CD4-positive, alpha-beta T cell (primary cell): ENCODE results near the gene COX7A2L. TPM values are rescaled to one million over a fixed set of nuclear protein-coding genes. Genes with fewer than 3 reads are reported as not detected.

Experiments
- ATAC-seq: fragments of 200-7000 bp; cut with Tn5 transposase; one replicate; pipeline ENCODE4 v1.10.0; 2022; ENCODE audit warnings: mild to moderate bottlenecking; ENCODE audit not compliant: poor library complexity
- CTCF ChIA-PET: fragments of 350-600 bp; sonication (Branson Sonifier 250); formaldehyde crosslinking; loops from one replicate; lab custom pipeline; 2021; ENCODE audit warnings: antibody characterized with exemption, inconsistent platforms; lab: Charles Lee
- POLR2A ChIA-PET: fragments of 350-600 bp; sonication (Branson Sonifier 250); formaldehyde crosslinking; loops from one replicate; lab custom pipeline; 2021; ENCODE audit warnings: antibody characterized with exemption, inconsistent platforms; lab: Charles Lee
- DNase-seq, 14 experiments: peaks; one replicate each; pipeline ENCODE4 v3.0.0-alpha.2; 2013 to 2020; ENCODE audit warnings: mixed read lengths in 2 of 14
- H3K27ac ChIP-seq, 2 donors: one replicate each; pipeline versions ENCODE4 v1.5.1 to v1.7.0; 2013; ENCODE audit warnings: low read length in 2 of 2, low read depth in 1 of 2, mild to moderate bottlenecking in 1 of 2
- H3K27me3 ChIP-seq, 2 experiments: 1 replicate in 1 of 2; 2 replicates in 1 of 2; pipeline versions ENCODE4 v1.6.1 to v1.7.0; 2013; ENCODE audit warnings: low read length in 2 of 2, control low read depth in 1 of 2, mild to moderate bottlenecking in 1 of 2, moderate library complexity in 1 of 2; ENCODE audit not compliant: insufficient read depth in 2 of 2, control insufficient read depth in 1 of 2
- H3K36me3 ChIP-seq: one replicate; pipeline ENCODE4 v1.6.1; 2013; ENCODE audit warnings: low read length, control low read depth; ENCODE audit not compliant: insufficient read depth
- H3K4me1 ChIP-seq: one replicate; pipeline ENCODE4 v1.6.1; 2013; ENCODE audit warnings: low read length, control low read depth; ENCODE audit not compliant: insufficient read depth
- H3K4me3 ChIP-seq: one replicate; pipeline ENCODE4 v1.5.1; 2013; ENCODE audit warnings: mild to moderate bottlenecking, low read length, moderate library complexity
- H3K9me3 ChIP-seq, 2 experiments: 1 replicate in 1 of 2; 2 replicates in 1 of 2; pipeline versions ENCODE4 v1.6.1 to v1.7.0; 2013; ENCODE audit warnings: low read length in 2 of 2, mild to moderate bottlenecking in 2 of 2, control low read depth in 1 of 2, moderate library complexity in 1 of 2; ENCODE audit not compliant: control insufficient read depth in 1 of 2, insufficient read depth in 1 of 2
- H3K27ac Mint-ChIP-seq: one replicate; pipeline ENCODE4 v1.8.0; 2020; ENCODE audit warnings: mixed read lengths
- H3K27me3 Mint-ChIP-seq: one replicate; pipeline ENCODE4 v1.8.0; 2021; ENCODE audit warnings: mixed read lengths
- H3K36me3 Mint-ChIP-seq: one replicate; pipeline ENCODE4 v1.8.0; 2021; ENCODE audit warnings: low read depth, mixed read lengths
- H3K4me1 Mint-ChIP-seq: one replicate; pipeline ENCODE4 v1.8.0; 2021; ENCODE audit warnings: low read depth, mixed read lengths
- H3K4me3 Mint-ChIP-seq: one replicate; pipeline ENCODE4 v1.8.0; 2020; ENCODE audit warnings: mild to moderate bottlenecking, mixed read lengths
- H3K9me3 Mint-ChIP-seq: one replicate; pipeline ENCODE4 v1.8.0; 2020; ENCODE audit warnings: mixed read lengths
- intact Hi-C, 2 experiments: fragments of 100-400 bp; cut with DNase I in 1 of 2; cut with micrococcal nuclease in 1 of 2; formaldehyde crosslinking; loops; one replicate each; pipeline versions ENCODE4 v1.15.1 to v1.9.0; 2023 to 2025; cut with DNase I, micrococcal nuclease
- total RNA-seq, 174 experiments: library from RNA in 2 of 174; stranded (reverse) in 2 of 174; gene quantifications; one replicate each; pipeline ENCODE4 v1.2.3 and lab custom pipeline; 2021 to 2026
- TF ChIP-seq, protein P1 (sequence below): fragments of 200-600 bp; IDR thresholded peaks from one replicate; pipeline ENCODE4 v1.8.0; 2022; ENCODE audit warnings: antibody characterized with exemption, mild to moderate bottlenecking

The COX7A2L gene
- total RNA-seq, 2 experiments from 2014 or later = 51.3 to 57.3 TPM

- H3K4me1 Mint-ChIP-seq = peaks cover 18% of the 10 kb centered on the region
- ATAC-seq (no peak), DNase-seq (no peak)
- peak overlapping the region; percentile 69 for H3K27ac Mint-ChIP-seq
- Histone ChIP-seq H3K36me3 (peaks cover 73% of the 10 kb centered on the region), H3K27ac (no peak overlapping the region), H3K4me3 (no peak overlapping the region), H3K27me3 (no peaks in the 10 kb centered on the region), H3K4me1 (peaks cover 5% of the 10 kb centered on the region), H3K9me3 (no peaks in the 10 kb centered on the region)
- intact Hi-C loops = loop anchor here in 1 of 2 experiments (5.0 kb wide), 2 partner anchors 228 to 453 kb away; no protein-coding TSS in a partner anchor
- H3K9me3 Mint-ChIP-seq = no peaks in the 10 kb centered on the region
- CTCF ChIA-PET = no interaction called here
- POLR2A ChIA-PET = no interaction called here
- H3K36me3 Mint-ChIP-seq = peaks cover 88% of the 10 kb centered on the region
- TF ChIP-seq, protein P1, sequence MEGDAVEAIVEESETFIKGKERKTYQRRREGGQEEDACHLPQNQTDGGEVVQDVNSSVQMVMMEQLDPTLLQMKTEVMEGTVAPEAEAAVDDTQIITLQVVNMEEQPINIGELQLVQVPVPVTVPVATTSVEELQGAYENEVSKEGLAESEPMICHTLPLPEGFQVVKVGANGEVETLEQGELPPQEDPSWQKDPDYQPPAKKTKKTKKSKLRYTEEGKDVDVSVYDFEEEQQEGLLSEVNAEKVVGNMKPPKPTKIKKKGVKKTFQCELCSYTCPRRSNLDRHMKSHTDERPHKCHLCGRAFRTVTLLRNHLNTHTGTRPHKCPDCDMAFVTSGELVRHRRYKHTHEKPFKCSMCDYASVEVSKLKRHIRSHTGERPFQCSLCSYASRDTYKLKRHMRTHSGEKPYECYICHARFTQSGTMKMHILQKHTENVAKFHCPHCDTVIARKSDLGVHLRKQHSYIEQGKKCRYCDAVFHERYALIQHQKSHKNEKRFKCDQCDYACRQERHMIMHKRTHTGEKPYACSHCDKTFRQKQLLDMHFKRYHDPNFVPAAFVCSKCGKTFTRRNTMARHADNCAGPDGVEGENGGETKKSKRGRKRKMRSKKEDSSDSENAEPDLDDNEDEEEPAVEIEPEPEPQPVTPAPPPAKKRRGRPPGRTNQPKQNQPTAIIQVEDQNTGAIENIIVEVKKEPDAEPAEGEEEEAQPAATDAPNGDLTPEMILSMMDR = no peak
- no peak overlapping the region for H3K4me3 Mint-ChIP-seq
- H3K27me3 Mint-ChIP-seq = no peaks in the 10 kb centered on the region
Observed at GRCh38 chr2:42324949-42325348, 36.1 kb downstream of the COX7A2L start.

DNA sequence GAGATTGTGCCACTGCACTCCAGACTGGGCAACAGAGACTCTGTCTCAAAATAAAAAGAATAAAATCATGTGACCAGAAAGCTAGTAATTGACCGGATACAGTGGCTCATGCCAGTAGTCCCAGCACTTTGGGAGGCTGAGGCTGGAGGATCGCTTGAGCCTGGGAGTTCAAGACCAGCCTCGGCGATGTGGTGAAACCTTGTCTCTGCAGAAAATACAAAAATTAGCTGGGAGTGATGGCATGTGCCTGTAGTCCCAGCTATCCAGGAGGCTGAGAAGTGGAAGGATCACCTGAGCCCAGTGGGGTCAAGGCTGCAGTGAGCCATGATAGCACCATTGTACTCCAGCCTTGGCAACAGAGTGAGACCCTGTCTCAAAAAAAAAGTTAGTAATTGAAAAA lies 36.8 kb downstream of the COX7A2L start:
- Histone ChIP-seq H3K36me3 (peaks cover 72% of the 10 kb centered on the region), H3K27me3 (no peaks in the 10 kb centered on the region), H3K4me1 (peaks cover 5% of the 10 kb centered on the region), H3K9me3 (no peaks in the 10 kb centered on the region), H3K27ac (no peak overlapping the region), H3K4me3 (no peak overlapping the region)
- CTCF ChIA-PET = no interaction called here
- H3K4me1 Mint-ChIP-seq = peaks cover 19% of the 10 kb centered on the region
- no peak for ATAC-seq
- intact Hi-C loops = no loop called here
- no peaks in the 10 kb centered on the region for H3K27me3 Mint-ChIP-seq
- POLR2A ChIA-PET = no interaction called here
- TF ChIP-seq, protein P1 = no peak
- H3K4me3 Mint-ChIP-seq = no peak overlapping the region
- DNase-seq = no peak
- peaks cover 86% of the 10 kb centered on the region for H3K36me3 Mint-ChIP-seq
- peak overlapping the region; percentile 69 for H3K27ac Mint-ChIP-seq
- no peaks in the 10 kb centered on the region for H3K9me3 Mint-ChIP-seq

GRCh38 chr2:42321452-42322064 lies 39.5 kb downstream of the COX7A2L start:
- Histone ChIP-seq H3K36me3 (peaks cover 69% of the 10 kb centered on the region), H3K9me3 (no peaks in the 10 kb centered on the region), H3K4me1 (peaks cover 8% of the 10 kb centered on the region), H3K4me3 (no peak overlapping the region), H3K27ac (no peak overlapping the region), H3K27me3 (no peaks in the 10 kb centered on the region)
- peak in 1 of 14 experiments; percentile 42 for DNase-seq
- Mint-ChIP-seq H3K27me3 (no peaks in the 10 kb centered on the region), H3K4me3 (no peak overlapping the region), H3K27ac (peak overlapping the region; percentile 73), H3K9me3 (no peaks in the 10 kb centered on the region), H3K36me3 (peaks cover 89% of the 10 kb centered on the region), H3K4me1 (peaks cover 38% of the 10 kb centered on the region)
- TF ChIP-seq, protein P1 = no peak
- no peak for ATAC-seq
- POLR2A ChIA-PET = interaction anchor here (0.7 kb wide), 1 partner anchor 10 kb away, joined by 3 read pairs; no protein-coding TSS in a partner anchor
- intact Hi-C loops = no loop called here
- CTCF ChIA-PET = no interaction called here
